Stimulated activated CD8-positive, alpha-beta memory T cell treated with anti-CD3 and anti-CD28 coated beads, Interleukin-7, amount 100 ng/mL, for 24 hours (primary cell): ENCODE measurements around the gene OR1E2.
"Not testable (repeated sequence)": the region's sequence is repeated elsewhere in the genome, so short reads cannot be mapped to it uniquely, and the experiment has no call there.

Source experiments
- DNase-seq: peaks from one replicate; pipeline ENCODE4 v3.0.0-alpha.2; 2020; ENCODE audit warnings: low read depth

The OR1E2 gene

GRCh38 chr17:3397801-3398200 is 35.8 kb downstream of the OR1E2 start:
- not testable (repeated sequence) for DNase-seq

DNA sequence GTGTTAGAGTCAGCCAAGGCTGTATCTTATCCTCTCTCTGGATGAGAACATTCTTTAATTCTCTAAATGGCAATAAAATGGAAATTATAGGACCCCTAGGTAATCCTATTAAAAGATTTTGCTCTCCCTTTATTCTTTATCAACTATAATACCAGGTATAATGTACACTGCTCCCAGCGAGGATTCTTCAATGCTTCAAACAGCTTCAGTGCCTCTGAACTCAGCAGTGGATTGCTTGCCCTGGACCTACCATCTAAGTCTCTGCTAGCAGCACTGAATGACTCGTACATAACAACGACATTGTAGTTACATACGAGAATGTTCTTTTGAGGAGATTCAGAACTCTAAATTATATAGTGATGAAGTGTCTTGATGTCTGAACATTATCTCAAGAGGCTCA is 43.9 kb downstream of the OR1E2 start:
- DNase-seq = no peak

- DNase-seq = no peak
Observed at GRCh38 chr17:3385869-3386816, 47.5 kb downstream of the OR1E2 start, which contains the start of gene OR3A2. TSS of gene OR3A2 (minus strand) at chr17:3386308.
